Measurements from ENCODE around the gene COL16A1.

Gene COL16A1

DNA sequence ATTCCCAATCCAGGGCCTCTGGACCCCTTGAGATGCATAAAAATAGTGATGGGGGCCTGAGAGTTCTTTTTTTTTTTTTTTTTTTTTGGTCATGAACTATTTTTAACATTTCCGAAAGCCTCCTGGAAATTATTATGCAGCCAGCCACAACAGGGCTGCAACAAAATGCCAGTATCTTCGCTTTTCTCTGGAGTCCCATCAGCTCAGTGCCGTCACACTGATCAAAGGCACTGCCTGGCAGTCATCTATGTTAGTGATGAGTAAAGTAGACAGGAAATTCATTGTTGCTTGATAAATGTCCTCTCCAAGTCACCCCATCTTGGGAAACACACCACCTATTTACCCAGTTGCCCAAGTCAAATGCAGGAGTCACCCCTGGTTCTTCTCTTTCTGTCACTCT, 43.9 kb downstream of the COL16A1 start (continued):
- no peak for TF ChIP-seq ZBTB20 (tag by site-specific recombination; IDR thresholded peaks at IDR 0.05)

DNA sequence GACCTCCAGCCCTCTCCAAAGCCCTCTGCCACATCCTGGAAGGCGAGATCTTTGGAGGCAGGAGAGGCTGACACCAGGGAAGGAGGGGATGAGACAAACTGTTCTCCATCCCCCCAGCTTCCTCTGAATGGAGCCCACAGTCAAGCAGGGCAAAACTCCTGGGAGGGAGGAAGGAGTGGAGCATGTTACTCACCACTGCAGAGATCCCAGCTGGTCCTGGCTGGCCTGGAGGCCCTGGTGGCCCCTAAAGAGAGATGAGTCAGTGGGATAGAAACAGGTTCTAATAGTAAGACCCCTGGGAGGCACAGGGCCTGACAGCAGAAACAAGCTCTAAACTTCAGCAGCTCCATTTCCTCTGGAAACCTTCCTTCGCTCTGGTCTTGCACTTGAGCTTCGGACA, 45.1 kb downstream of the COL16A1 start:
- H3K4me1 ChIP-seq (ENCODE audit: control insufficient read depth, insufficient read depth, low read length): no peaks in the 10 kb centered on the region

DNA sequence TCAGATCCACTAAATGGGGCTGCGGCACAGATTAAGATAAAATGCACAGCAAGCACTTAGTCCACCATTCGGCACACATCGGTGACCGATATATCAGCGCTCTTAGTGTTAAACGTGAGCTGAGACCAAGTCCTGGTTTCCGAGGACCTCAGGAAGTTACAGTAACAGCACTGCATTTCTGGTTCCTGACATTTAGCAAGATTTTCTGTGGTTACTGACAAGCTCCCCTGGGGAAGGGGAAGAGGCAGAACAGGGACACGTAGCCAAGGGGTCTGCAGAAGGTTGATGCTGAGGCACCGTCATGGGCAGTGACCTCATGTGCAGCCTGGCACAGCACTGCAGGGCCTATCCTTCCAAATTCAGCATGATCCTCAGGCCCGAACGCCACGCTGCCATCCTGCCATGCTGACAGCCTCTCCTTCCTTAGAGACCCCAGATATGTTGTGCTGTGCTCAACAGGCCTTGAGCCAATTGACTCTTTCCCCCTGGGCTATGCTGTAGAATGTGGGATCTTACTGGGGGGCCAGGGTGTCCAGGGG, 45.8 kb downstream of the COL16A1 start:
- Histone ChIP-seq H3K4me3 (ENCODE audit: low read depth, low read length) (no peak overlapping the region), H3K36me3 (ENCODE audit: control insufficient read depth in 2 of 2, insufficient read depth in 1 of 2, low read length in 2 of 2) (no peaks in the 10 kb centered on the region), H3K27ac (ENCODE audit: extremely low read depth, low read depth, low read length) (no peak overlapping the region), H3K4me1 (ENCODE audit: control insufficient read depth, insufficient read depth, low read length) (no peaks in the 10 kb centered on the region), H3K9me3 (ENCODE audit: control insufficient read depth, insufficient read depth, low read depth, low read length) (no peaks in the 10 kb centered on the region)
- TF ChIP-seq, protein P1, sequence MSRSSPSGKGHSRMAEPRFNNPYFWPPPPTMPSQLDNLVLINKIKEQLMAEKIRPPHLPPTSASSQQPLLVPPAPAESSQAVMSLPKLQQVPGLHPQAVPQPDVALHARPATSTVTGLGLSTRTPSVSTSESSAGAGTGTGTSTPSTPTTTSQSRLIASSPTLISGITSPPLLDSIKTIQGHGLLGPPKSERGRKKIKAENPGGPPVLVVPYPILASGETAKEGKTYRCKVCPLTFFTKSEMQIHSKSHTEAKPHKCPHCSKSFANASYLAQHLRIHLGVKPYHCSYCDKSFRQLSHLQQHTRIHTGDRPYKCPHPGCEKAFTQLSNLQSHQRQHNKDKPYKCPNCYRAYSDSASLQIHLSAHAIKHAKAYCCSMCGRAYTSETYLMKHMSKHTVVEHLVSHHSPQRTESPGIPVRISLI (tag by site-specific recombination; IDR thresholded peaks at IDR 0.05): no peak
- TF ChIP-seq, protein P2, sequence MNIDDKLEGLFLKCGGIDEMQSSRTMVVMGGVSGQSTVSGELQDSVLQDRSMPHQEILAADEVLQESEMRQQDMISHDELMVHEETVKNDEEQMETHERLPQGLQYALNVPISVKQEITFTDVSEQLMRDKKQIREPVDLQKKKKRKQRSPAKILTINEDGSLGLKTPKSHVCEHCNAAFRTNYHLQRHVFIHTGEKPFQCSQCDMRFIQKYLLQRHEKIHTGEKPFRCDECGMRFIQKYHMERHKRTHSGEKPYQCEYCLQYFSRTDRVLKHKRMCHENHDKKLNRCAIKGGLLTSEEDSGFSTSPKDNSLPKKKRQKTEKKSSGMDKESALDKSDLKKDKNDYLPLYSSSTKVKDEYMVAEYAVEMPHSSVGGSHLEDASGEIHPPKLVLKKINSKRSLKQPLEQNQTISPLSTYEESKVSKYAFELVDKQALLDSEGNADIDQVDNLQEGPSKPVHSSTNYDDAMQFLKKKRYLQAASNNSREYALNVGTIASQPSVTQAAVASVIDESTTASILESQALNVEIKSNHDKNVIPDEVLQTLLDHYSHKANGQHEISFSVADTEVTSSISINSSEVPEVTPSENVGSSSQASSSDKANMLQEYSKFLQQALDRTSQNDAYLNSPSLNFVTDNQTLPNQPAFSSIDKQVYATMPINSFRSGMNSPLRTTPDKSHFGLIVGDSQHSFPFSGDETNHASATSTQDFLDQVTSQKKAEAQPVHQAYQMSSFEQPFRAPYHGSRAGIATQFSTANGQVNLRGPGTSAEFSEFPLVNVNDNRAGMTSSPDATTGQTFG (tag by site-specific recombination; IDR thresholded peaks at IDR 0.05; ENCODE audit: borderline replicate concordance): no peak
- no peak for TF ChIP-seq ZNF521 (tag by site-specific recombination; IDR thresholded peaks at IDR 0.05)
- TF ChIP-seq, protein P3, sequence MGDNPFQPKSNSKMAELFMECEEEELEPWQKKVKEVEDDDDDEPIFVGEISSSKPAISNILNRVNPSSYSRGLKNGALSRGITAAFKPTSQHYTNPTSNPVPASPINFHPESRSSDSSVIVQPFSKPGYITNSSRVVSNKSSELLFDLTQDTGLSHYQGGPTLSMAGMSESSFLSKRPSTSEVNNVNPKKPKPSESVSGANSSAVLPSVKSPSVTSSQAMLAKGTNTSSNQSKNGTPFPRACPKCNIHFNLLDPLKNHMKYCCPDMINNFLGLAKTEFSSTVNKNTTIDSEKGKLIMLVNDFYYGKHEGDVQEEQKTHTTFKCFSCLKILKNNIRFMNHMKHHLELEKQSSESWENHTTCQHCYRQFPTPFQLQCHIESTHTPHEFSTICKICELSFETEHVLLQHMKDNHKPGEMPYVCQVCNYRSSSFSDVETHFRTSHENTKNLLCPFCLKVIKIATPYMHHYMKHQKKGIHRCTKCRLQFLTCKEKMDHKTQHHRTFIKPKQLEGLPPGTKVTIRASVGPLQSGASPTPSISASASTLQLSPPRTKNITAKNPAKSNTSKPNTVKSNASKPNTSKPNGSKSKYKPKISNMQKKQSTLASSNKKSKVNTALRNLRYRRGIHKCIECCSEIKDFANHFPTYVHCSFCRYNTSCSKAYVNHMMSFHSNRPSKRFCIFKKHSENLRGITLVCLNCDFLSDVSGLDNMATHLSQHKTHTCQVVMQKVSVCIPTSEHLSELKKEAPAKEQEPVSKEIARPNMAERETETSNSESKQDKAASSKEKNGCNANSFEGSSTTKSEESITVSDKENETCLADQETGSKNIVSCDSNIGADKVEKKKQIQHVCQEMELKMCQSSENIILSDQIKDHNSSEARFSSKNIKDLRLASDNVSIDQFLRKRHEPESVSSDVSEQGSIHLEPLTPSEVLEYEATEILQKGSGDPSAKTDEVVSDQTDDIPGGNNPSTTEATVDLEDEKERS (tag by site-specific recombination; IDR thresholded peaks at IDR 0.05): no peak
- TF ChIP-seq ZNF621 (tag by site-specific recombination; IDR thresholded peaks at IDR 0.05): no peak
- no peak for TF ChIP-seq ZNF560 (tag by site-specific recombination; IDR thresholded peaks at IDR 0.05; ENCODE audit: borderline replicate concordance)
- POLR2A ChIA-PET: interaction anchor here (1.0 kb wide), 1 partner anchor 13 kb away, joined by 4 read pairs; the partner anchor contains the start of gene PEF1
- CTCF ChIA-PET: interaction anchor here (0.6 to 2.3 kb wide), 2 partner anchors 54 to 59 kb away, joined by 6 read pairs; no protein-coding TSS in a partner anchor

More for the DNA sequence above, 45.1 kb downstream of the COL16A1 start:
- no peak overlapping the region for H3K27ac ChIP-seq (ENCODE audit: extremely low read depth, low read depth, low read length)
- ChIA-PET CTCF (interaction anchor here (0.6 to 2.3 kb wide), 4 partner anchors 53 to 87 kb away, joined by 3 to 6 read pairs (median 5); no protein-coding TSS in a partner anchor), POLR2A (interaction anchor here (1.0 kb wide), 1 partner anchor 14 kb away, joined by 4 read pairs; the partner anchor contains the start of gene PEF1)
- H3K4me3 ChIP-seq (ENCODE audit: low read depth, low read length): no peak overlapping the region
- no peaks in the 10 kb centered on the region for H3K9me3 ChIP-seq (ENCODE audit: control insufficient read depth, insufficient read depth, low read depth, low read length)
- TF ChIP-seq ZNF155 (tag by site-specific recombination; IDR thresholded peaks at IDR 0.05) (no peak), ZIC2 (tag by site-specific recombination; IDR thresholded peaks at IDR 0.05) (peak; percentile 55), ZNF747 (tag by site-specific recombination; IDR thresholded peaks at IDR 0.05) (no peak), ZNF791 (tag by site-specific recombination; IDR thresholded peaks at IDR 0.05) (no peak), ZNF146 (tag by site-specific recombination; IDR thresholded peaks at IDR 0.05) (no peak)
- TF ChIP-seq, protein P4, sequence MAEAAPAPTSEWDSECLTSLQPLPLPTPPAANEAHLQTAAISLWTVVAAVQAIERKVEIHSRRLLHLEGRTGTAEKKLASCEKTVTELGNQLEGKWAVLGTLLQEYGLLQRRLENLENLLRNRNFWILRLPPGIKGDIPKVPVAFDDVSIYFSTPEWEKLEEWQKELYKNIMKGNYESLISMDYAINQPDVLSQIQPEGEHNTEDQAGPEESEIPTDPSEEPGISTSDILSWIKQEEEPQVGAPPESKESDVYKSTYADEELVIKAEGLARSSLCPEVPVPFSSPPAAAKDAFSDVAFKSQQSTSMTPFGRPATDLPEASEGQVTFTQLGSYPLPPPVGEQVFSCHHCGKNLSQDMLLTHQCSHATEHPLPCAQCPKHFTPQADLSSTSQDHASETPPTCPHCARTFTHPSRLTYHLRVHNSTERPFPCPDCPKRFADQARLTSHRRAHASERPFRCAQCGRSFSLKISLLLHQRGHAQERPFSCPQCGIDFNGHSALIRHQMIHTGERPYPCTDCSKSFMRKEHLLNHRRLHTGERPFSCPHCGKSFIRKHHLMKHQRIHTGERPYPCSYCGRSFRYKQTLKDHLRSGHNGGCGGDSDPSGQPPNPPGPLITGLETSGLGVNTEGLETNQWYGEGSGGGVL (tag by site-specific recombination; IDR thresholded peaks at IDR 0.05): no peak
- no peaks in the 10 kb centered on the region for H3K36me3 ChIP-seq (ENCODE audit: control insufficient read depth in 2 of 2, insufficient read depth in 1 of 2, low read length in 2 of 2)
